AG10803 (cell line): Measurements from ENCODE around the gene VRTN.

Source experiments
- DNase-seq: peaks from one replicate; pipeline ENCODE4 v3.0.0; 2010; ENCODE audit warnings: low read depth
- H3K4me3 ChIP-seq: 2 replicates; pipeline ENCODE4 v1.5.1; 2011; ENCODE audit warnings: mild to moderate bottlenecking, low read length, control low read depth
- CTCF ChIP-seq: conservative IDR thresholded peaks from 2 replicates; pipeline ENCODE4 v1.5.1; 2011; ENCODE audit warnings: mild to moderate bottlenecking, low read length, control low read depth, inconsistent platforms

Gene VRTN

GRCh38 chr14:74348241-74348734, at the start of gene VRTN:
Gene VRTN, plus strand, starts transcription at chr14:74348471. Its CDS starts 8,313 bp downstream, at chr14:74356784.
- DNase-seq, result no peak
- TF ChIP-seq CTCF, result no peak
- H3K4me3 ChIP-seq, result no peak within 1 kb of the TSS

GRCh38 chr14:74299061-74299545, 49.2 kb upstream of the VRTN start:
- DNase-seq, result peak; percentile 58
- TF ChIP-seq CTCF, result no peak
- H3K4me3 ChIP-seq, result no peak overlapping the region

- DNase-seq, result no peak
- no peak for TF ChIP-seq CTCF
- peak overlapping the region; percentile 86 for H3K4me3 ChIP-seq
Observed at GRCh38 chr14:74301594-74302151, 46.6 kb upstream of the VRTN start.

GRCh38 chr14:74302152-74302628, 46.1 kb upstream of the VRTN start:
- peak; percentile 59 for DNase-seq
- TF ChIP-seq CTCF, result peak; percentile 70
- peak overlapping the region; percentile 86 for H3K4me3 ChIP-seq

GRCh38 chr14:74302634-74303569, 45.4 kb upstream of the VRTN start, which contains the start of gene ABCD4:
Gene ABCD4, minus strand, starts transcription at chr14:74302934. Its CDS starts 22 bp downstream, at chr14:74302912.
- peak; percentile 51 for TF ChIP-seq CTCF
- peak; percentile 90 for DNase-seq
- peak within 1 kb of the TSS; percentile 86 for H3K4me3 ChIP-seq

- H3K4me3 ChIP-seq, result no peak overlapping the region
- no peak for DNase-seq
- TF ChIP-seq CTCF, result no peak
Observed at GRCh38 chr14:74308695-74309094, 39.6 kb upstream of the VRTN start.
